Panc1 (cell line): ENCODE results near the gene GFOD2.

Source experiments
- POLR2AphosphoS5 ChIP-seq: IDR thresholded peaks from 2 replicates; pipeline ENCODE4 v1.6.1; 2012; ENCODE audit warnings: mild to moderate bottlenecking, low read depth, low read length, moderate library complexity
- TF ChIP-seq, protein P1 (sequence below): fragments of 450-650 bp; IDR thresholded peaks from 2 replicates; pipeline ENCODE4 v1.5.1; 2017; ENCODE audit warnings: mild to moderate bottlenecking
- TF ChIP-seq, protein P2 (sequence below), 2 experiments: IDR thresholded peaks; 2 replicates each; pipeline ENCODE4 v1.6.1; 2011 to 2012; ENCODE audit warnings: low read depth in 2 of 2, control low read depth in 1 of 2, low read length in 1 of 2, mild to moderate bottlenecking in 1 of 2, moderate library complexity in 1 of 2; ENCODE audit not compliant: insufficient read depth in 1 of 2

DNA sequence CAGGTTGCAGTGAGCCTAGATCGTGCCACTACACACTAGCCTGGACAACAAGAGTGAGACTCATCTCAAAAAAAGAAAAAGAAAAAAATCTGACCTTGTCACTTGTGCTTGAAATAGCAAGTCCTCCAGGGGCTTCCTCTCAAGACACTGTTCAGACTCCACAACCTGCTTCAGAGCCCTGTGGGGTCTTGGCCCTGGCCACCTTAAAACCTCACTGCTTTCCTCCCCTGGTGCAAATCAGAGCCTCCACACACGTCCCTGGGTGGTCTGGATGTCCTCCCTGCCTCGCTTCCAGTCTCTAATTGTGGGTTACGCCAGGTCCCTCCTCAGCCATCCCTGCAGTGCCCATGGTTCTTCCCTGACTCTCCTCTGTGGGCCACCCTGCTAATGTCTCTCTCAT, 63.8 kb downstream of the GFOD2 start:
- TF ChIP-seq, protein P1, sequence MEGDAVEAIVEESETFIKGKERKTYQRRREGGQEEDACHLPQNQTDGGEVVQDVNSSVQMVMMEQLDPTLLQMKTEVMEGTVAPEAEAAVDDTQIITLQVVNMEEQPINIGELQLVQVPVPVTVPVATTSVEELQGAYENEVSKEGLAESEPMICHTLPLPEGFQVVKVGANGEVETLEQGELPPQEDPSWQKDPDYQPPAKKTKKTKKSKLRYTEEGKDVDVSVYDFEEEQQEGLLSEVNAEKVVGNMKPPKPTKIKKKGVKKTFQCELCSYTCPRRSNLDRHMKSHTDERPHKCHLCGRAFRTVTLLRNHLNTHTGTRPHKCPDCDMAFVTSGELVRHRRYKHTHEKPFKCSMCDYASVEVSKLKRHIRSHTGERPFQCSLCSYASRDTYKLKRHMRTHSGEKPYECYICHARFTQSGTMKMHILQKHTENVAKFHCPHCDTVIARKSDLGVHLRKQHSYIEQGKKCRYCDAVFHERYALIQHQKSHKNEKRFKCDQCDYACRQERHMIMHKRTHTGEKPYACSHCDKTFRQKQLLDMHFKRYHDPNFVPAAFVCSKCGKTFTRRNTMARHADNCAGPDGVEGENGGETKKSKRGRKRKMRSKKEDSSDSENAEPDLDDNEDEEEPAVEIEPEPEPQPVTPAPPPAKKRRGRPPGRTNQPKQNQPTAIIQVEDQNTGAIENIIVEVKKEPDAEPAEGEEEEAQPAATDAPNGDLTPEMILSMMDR: no peak
- TF ChIP-seq, protein P2, sequence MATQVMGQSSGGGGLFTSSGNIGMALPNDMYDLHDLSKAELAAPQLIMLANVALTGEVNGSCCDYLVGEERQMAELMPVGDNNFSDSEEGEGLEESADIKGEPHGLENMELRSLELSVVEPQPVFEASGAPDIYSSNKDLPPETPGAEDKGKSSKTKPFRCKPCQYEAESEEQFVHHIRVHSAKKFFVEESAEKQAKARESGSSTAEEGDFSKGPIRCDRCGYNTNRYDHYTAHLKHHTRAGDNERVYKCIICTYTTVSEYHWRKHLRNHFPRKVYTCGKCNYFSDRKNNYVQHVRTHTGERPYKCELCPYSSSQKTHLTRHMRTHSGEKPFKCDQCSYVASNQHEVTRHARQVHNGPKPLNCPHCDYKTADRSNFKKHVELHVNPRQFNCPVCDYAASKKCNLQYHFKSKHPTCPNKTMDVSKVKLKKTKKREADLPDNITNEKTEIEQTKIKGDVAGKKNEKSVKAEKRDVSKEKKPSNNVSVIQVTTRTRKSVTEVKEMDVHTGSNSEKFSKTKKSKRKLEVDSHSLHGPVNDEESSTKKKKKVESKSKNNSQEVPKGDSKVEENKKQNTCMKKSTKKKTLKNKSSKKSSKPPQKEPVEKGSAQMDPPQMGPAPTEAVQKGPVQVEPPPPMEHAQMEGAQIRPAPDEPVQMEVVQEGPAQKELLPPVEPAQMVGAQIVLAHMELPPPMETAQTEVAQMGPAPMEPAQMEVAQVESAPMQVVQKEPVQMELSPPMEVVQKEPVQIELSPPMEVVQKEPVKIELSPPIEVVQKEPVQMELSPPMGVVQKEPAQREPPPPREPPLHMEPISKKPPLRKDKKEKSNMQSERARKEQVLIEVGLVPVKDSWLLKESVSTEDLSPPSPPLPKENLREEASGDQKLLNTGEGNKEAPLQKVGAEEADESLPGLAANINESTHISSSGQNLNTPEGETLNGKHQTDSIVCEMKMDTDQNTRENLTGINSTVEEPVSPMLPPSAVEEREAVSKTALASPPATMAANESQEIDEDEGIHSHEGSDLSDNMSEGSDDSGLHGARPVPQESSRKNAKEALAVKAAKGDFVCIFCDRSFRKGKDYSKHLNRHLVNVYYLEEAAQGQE (IDR thresholded peaks at IDR 0.05; ENCODE audit: insufficient read depth in 1 of 2, low read depth in 2 of 2, low read length in 1 of 2): no peak
- TF ChIP-seq POLR2AphosphoS5: no peak
